H1 (cell line): ENCODE data around the gene NEK10.

Experiments
- HDAC2 ChIP-seq, 2 experiments: fragments of 300-600 bp in 1 of 2; sonication (generic) in 1 of 2; IDR thresholded peaks; 2 replicates each; pipeline ENCODE4 v1.6.1; 2011 to 2012; ENCODE audit warnings: low read depth in 2 of 2, low read length in 2 of 2, mild to moderate bottlenecking in 2 of 2, moderate library complexity in 2 of 2, borderline replicate concordance in 1 of 2, inconsistent platforms in 1 of 2
- POLR2A ChIP-seq, 2 experiments: IDR thresholded peaks; 1 replicate in 1 of 2; 2 replicates in 1 of 2; pipeline ENCODE4 v1.6.1; 2011; ENCODE audit warnings: low read depth in 2 of 2, low read length in 2 of 2, mild to moderate bottlenecking in 2 of 2; ENCODE audit errors: control extremely low read depth in 1 of 2
- RAD21 ChIP-seq, 2 experiments: IDR thresholded peaks in 1 of 2; conservative IDR thresholded peaks in 1 of 2; 2 replicates each; pipeline ENCODE4 v1.6.1; 2011; ENCODE audit warnings: low read depth in 2 of 2, low read length in 2 of 2, improper control_type of control experiment in 1 of 2, inconsistent platforms in 1 of 2, mild to moderate bottlenecking in 1 of 2, moderate library complexity in 1 of 2
- TEAD4 ChIP-seq: IDR thresholded peaks from 2 replicates; pipeline ENCODE4 v1.6.1; 2012; ENCODE audit warnings: low read depth, low read length, inconsistent platforms, mixed read lengths
- TF ChIP-seq, protein P1 (sequence below), 3 experiments: IDR thresholded peaks; 1 replicate in 2 of 3; 2 replicates in 1 of 3; pipeline versions ENCODE4 v1.5.1 to v1.6.1; 2011; ENCODE audit warnings: low read length in 3 of 3, mild to moderate bottlenecking in 3 of 3, inconsistent platforms in 2 of 3, low read depth in 1 of 3, moderate library complexity in 1 of 3; ENCODE audit not compliant: insufficient read depth in 1 of 3; ENCODE audit errors: control extremely low read depth in 1 of 3
- TF ChIP-seq, protein P2 (sequence below): IDR thresholded peaks from 2 replicates; pipeline ENCODE4 v1.6.1; 2011; ENCODE audit warnings: low read length, improper control_type of control experiment

- TF ChIP-seq, protein P1, sequence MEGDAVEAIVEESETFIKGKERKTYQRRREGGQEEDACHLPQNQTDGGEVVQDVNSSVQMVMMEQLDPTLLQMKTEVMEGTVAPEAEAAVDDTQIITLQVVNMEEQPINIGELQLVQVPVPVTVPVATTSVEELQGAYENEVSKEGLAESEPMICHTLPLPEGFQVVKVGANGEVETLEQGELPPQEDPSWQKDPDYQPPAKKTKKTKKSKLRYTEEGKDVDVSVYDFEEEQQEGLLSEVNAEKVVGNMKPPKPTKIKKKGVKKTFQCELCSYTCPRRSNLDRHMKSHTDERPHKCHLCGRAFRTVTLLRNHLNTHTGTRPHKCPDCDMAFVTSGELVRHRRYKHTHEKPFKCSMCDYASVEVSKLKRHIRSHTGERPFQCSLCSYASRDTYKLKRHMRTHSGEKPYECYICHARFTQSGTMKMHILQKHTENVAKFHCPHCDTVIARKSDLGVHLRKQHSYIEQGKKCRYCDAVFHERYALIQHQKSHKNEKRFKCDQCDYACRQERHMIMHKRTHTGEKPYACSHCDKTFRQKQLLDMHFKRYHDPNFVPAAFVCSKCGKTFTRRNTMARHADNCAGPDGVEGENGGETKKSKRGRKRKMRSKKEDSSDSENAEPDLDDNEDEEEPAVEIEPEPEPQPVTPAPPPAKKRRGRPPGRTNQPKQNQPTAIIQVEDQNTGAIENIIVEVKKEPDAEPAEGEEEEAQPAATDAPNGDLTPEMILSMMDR (IDR thresholded peaks at IDR 0.05; ENCODE audit: control extremely low read depth in 1 of 3, insufficient read depth in 1 of 3, low read depth in 1 of 3, low read length in 3 of 3) = no peak
- TF ChIP-seq TEAD4 = no peak
- TF ChIP-seq, protein P2, sequence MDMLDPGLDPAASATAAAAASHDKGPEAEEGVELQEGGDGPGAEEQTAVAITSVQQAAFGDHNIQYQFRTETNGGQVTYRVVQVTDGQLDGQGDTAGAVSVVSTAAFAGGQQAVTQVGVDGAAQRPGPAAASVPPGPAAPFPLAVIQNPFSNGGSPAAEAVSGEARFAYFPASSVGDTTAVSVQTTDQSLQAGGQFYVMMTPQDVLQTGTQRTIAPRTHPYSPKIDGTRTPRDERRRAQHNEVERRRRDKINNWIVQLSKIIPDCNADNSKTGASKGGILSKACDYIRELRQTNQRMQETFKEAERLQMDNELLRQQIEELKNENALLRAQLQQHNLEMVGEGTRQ = no peak
- TF ChIP-seq RAD21 (IDR thresholded peaks at IDR 0.05 in 1 of 2, conservative IDR thresholded peaks at IDR 0.05 in 1 of 2; ENCODE audit: low read depth in 2 of 2, low read length in 2 of 2) = no peak
- TF ChIP-seq HDAC2 (IDR thresholded peaks at IDR 0.05; ENCODE audit: borderline replicate concordance in 1 of 2, low read depth in 2 of 2, low read length in 2 of 2) = no peak
- no peak for TF ChIP-seq POLR2A (IDR thresholded peaks at IDR 0.05; ENCODE audit: control extremely low read depth in 1 of 2, low read depth in 2 of 2, low read length in 2 of 2)
Observed at GRCh38 chr3:27160779-27161287, 208.3 kb downstream of the NEK10 start.
